Kidney epithelial cell (primary cell): ENCODE data around the gene ISG20. TPM values are rescaled to one million over a fixed set of nuclear protein-coding genes. Genes with fewer than 3 reads are reported as not detected.
A peak's percentile ranks its signal among the peaks of the same experiment; 100 is the strongest.
"Not testable (repeated sequence)": the region's sequence is repeated elsewhere in the genome, so short reads cannot be mapped to it uniquely, and the experiment has no call there.

Source experiments
- DNase-seq: peaks from one replicate; pipeline ENCODE4 v3.0.0-alpha.2; 2010; ENCODE audit warnings: low read depth
- H3K27me3 ChIP-seq: 2 replicates; pipeline ENCODE4 v1.6.0; 2011; ENCODE audit warnings: low read length; ENCODE audit not compliant: control insufficient read depth, insufficient read depth
- H3K36me3 ChIP-seq: 2 replicates; pipeline ENCODE4 v1.5.1; 2011; ENCODE audit warnings: low read length; ENCODE audit not compliant: control insufficient read depth, insufficient read depth
- H3K4me3 ChIP-seq: 2 replicates; pipeline ENCODE4 v1.5.1; 2011; ENCODE audit warnings: low read depth, mild to moderate bottlenecking, control low read depth, low read length
- total RNA-seq: library from RNA; depleted of rRNA; stranded (reverse); fragments of >200 nt; gene quantifications from 2 replicates; pipeline ENCODE4 v1.2.3, GENCODE V29; 2015
- TF ChIP-seq, protein P1 (sequence below): IDR thresholded peaks from 2 replicates; pipeline ENCODE4 v1.5.1; 2011; ENCODE audit warnings: mild to moderate bottlenecking, moderate library complexity, low read length, control low read depth, inconsistent platforms; ENCODE audit not compliant: insufficient read depth, poor library complexity, severe bottlenecking

The ISG20 gene
- total RNA-seq, 1 donor from 2014 or later = 22.3 TPM

DNA sequence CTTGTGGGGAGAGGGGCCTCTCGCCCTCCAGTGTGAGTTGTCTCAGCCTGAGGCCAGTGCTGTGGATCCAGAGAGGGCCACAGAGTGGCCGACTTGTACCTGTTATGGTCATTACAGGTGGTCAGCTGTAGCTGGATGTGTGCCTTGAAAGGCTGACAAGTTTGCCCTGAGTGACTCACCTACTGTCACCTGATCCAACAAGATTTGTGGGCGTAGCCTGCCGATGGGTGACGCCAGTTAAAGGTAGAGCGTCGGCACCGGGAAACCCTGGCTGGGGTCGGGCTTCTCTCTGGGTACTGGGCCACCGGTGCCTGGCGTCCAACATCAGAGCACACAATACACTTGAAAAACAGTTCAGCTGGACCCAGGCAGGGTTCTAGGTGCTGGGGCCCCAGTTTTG is 2.8 kb upstream of the ISG20 start:
- DNase-seq = no peak
- TF ChIP-seq, protein P1, sequence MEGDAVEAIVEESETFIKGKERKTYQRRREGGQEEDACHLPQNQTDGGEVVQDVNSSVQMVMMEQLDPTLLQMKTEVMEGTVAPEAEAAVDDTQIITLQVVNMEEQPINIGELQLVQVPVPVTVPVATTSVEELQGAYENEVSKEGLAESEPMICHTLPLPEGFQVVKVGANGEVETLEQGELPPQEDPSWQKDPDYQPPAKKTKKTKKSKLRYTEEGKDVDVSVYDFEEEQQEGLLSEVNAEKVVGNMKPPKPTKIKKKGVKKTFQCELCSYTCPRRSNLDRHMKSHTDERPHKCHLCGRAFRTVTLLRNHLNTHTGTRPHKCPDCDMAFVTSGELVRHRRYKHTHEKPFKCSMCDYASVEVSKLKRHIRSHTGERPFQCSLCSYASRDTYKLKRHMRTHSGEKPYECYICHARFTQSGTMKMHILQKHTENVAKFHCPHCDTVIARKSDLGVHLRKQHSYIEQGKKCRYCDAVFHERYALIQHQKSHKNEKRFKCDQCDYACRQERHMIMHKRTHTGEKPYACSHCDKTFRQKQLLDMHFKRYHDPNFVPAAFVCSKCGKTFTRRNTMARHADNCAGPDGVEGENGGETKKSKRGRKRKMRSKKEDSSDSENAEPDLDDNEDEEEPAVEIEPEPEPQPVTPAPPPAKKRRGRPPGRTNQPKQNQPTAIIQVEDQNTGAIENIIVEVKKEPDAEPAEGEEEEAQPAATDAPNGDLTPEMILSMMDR = no peak
- Histone ChIP-seq H3K4me3 (no peak overlapping the region), H3K27me3 (no peaks in the 10 kb centered on the region), H3K36me3 (no peaks in the 10 kb centered on the region)

DNA sequence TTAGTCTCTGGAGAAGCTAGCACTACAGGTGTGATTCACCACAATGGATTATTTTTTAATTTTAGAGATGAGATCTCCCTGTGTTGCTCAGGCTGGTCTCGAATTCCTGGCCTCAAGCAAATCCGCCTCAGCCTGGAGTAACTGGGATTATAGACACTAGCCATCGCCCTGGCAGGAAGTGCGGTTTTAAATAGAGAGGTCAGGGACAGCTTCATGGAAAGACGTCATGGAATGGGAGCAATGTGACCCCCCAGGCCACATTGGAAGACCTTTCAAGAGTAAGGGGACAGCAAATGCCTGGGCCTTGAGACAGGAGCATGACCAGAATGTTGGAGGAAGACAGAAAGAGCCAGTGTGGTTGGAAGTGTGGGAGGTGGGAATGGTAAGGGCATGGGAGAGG is 2.2 kb upstream of the ISG20 start:
- H3K27me3 ChIP-seq = no peaks in the 10 kb centered on the region
- TF ChIP-seq, protein P1 = no peak
- DNase-seq = no peak
- no peaks in the 10 kb centered on the region for H3K36me3 ChIP-seq
- H3K4me3 ChIP-seq = no peak overlapping the region

DNA sequence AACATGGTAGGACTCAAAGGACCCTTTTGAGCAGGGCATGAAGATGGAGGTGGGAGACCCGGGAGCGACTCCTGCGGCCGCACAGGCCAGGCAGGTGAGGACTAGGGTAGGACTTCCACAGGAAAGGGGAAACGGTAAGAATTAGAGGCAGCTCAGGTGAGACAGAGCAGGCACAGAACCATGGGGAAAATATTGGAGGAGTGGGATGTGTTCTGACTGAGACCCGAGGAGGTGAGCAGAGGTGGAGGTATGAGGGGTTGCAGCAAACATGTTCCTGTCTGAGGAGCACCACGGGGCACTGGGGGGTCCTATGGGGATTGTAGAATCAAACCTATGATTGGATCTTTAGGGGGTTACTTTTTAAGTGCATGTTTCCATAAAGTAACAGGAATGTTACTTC is 1.4 kb upstream of the ISG20 start:
- no peaks in the 10 kb centered on the region for H3K27me3 ChIP-seq
- H3K36me3 ChIP-seq = no peaks in the 10 kb centered on the region
- no peak overlapping the region for H3K4me3 ChIP-seq
- TF ChIP-seq, protein P1 = no peak
- DNase-seq = no peak

DNA sequence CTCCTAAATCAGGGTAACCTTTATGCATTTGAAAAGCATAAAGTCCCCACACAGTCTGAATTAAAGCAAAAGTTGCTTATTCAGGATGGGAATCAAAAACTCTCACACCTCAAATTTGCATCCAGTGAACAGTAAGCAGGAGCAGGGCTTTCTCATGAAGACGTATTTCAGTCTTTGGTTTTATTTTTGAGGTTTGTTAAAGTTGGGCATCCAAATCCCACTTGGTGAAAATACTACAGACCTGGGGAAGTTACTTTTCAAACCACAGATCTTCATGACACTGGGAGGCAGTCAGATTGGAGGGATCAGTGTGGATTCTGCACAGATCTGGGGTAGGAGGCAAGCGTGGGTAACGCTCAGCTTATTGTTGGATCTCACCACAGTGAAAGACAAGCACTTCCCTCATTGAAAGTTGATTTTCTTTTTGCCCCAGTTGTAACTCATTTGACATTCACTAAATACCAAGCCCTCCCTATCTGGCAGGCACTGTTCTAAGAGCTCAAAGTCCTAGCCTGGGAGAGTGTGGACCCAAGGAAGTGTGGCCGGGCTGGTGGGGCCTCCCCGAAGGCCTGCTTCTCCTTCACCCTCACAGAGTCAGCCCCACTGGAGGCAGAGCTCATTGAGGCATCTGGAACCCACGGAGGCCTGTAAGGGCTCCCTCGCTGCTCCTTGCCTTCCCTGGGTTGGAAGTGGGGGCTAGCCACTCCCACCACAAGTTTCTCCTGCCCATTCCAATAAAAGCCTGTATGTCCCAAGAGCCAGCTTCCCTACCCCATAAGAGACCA is 783 bp upstream of the ISG20 start:
- TF ChIP-seq, protein P1 = no peak
- DNase-seq = no peak
- H3K4me3 ChIP-seq = peak overlapping the region; percentile 2
- H3K27me3 ChIP-seq = no peaks in the 10 kb centered on the region
- no peaks in the 10 kb centered on the region for H3K36me3 ChIP-seq

DNA sequence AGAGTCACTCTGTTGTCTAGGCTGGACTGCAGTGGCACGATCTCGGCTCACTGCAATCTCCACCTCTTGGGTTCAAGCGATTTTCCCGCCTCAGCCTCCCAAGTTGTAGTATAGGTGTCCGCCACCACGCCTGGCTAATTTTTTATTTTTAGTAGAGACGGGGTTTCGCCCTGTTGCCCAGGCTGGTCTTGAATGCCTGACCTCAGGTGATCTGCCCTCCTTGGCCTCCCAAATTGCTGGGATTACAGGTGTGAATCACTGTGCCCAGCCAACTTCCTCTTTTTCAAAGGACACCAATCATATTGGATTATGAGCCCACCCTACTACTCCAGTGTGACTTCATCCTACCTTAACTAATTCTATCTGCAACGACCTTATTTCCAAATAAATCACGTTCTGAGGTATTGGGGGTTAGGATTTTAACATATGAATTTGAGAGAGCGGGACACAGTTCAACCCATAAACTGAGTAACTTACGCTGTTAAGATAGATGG is 3.2 kb downstream of the ISG20 start:
- TF ChIP-seq, protein P1 = no peak

DNA sequence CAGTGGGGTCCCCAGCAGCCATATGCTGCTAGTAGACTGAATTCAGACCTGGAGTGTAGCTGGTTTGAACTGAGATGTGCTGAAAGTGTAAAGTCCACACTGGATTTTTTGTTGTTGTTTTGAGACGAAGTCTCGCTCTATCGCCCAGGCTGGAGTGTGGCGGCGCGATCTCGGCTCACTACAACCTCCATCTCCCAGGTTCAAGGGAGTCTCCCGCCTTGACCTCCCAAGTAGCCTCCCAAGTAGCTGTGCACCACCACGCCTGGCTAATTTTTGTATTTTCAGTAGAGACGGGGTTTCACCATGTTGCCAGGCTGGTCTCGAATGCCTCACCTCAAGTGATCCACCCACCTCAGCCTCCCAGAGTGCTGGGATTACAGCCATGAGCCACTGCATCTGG is 3.7 kb downstream of the ISG20 start:
- H3K36me3 ChIP-seq, DNase-seq, H3K27me3 ChIP-seq, H3K4me3 ChIP-seq: not testable (repeated sequence)

More for the DNA sequence above, 3.2 kb downstream of the ISG20 start:
- H3K36me3 ChIP-seq = no peaks in the 10 kb centered on the region
- H3K4me3 ChIP-seq = no peak overlapping the region
- no peaks in the 10 kb centered on the region for H3K27me3 ChIP-seq
- no peak for DNase-seq
